Thoracic aorta (tissue), 2 donors: ENCODE results near the gene SHH. TPM values are rescaled to one million over a fixed set of nuclear protein-coding genes. Genes with fewer than 3 reads are reported as not detected.

Source experiments
- ATAC-seq: fragments of 150-250 bp; one replicate; pipeline ENCODE4 v1.8.0; 2017; ENCODE audit warnings: low read depth; ENCODE audit not compliant: insufficient number of reproducible peaks, low FRiP score
- DNase-seq: peaks from one replicate; pipeline ENCODE4 v3.0.0-alpha.2; 2020; ENCODE audit warnings: low spot score
- H3K27ac ChIP-seq, 2 donors: fragments of 200-600 bp; sonication (generic); 1 replicate in 1 of 2; 2 replicates in 1 of 2; pipeline ENCODE4 v1.5.1; 2016; ENCODE audit warnings: mild to moderate bottlenecking in 2 of 2, moderate library complexity in 2 of 2
- H3K27me3 ChIP-seq: fragments of 200-600 bp; sonication (generic); replicated peaks from 2 replicates; pipeline ENCODE4 v1.6.0; 2016; ENCODE audit warnings: mild to moderate bottlenecking; ENCODE audit not compliant: insufficient read depth
- H3K36me3 ChIP-seq: fragments of 200-600 bp; sonication (generic); one replicate; pipeline ENCODE4 v1.5.1; 2016
- H3K4me1 ChIP-seq, 2 donors: fragments of 200-600 bp; sonication (generic); 1 replicate in 1 of 2; 2 replicates in 1 of 2; pipeline versions ENCODE4 v1.5.1 to v1.6.0; 2016; ENCODE audit warnings: low read depth in 2 of 2, mild to moderate bottlenecking in 1 of 2; ENCODE audit not compliant: control insufficient read depth in 1 of 2
- H3K4me3 ChIP-seq: fragments of 200-600 bp; sonication (generic); 2 replicates; pipeline ENCODE4 v1.5.1; 2016; ENCODE audit warnings: mild to moderate bottlenecking
- H3K9me3 ChIP-seq: fragments of 200-600 bp; sonication (generic); 2 replicates; pipeline ENCODE4 v1.5.1; 2016
- CTCF ChIP-seq: fragments of 200-600 bp; sonication (generic); IDR thresholded peaks from one replicate; pipeline ENCODE4 v1.5.1; 2019; ENCODE audit warnings: antibody characterized with exemption
- total RNA-seq, 2 donors: library from RNA; depleted of rRNA; stranded (reverse); fragments of >200 nt; gene quantifications; one replicate each; pipeline versions ENCODE4 v1.1.0 to v1.2.3, GENCODE V29; 2016

Gene SHH
- total RNA-seq, 2 donors from 2014 or later, result 0.28 TPM; not detected in 1

- TF ChIP-seq CTCF, result no peak
- Histone ChIP-seq H3K27ac (no peak overlapping the region), H3K4me1 (peaks cover 7 to 8% of the 10 kb centered on the region in 2 donors), H3K36me3 (peaks cover 9% of the 10 kb centered on the region), H3K27me3 (no peaks in the 10 kb centered on the region), H3K9me3 (no peaks in the 10 kb centered on the region), H3K4me3 (no peak overlapping the region)
- ATAC-seq (no peak), DNase-seq (no peak)
Observed at GRCh38 chr7:155785536-155785935, 26.7 kb downstream of the SHH start.

- peaks cover 14% of the 10 kb centered on the region for H3K36me3 ChIP-seq
- no peak overlapping the region for H3K4me3 ChIP-seq
- H3K4me1 ChIP-seq, result peaks cover 7% of the 10 kb centered on the region in 2 donors
- no peaks in the 10 kb centered on the region for H3K27me3 ChIP-seq
- no peak for DNase-seq
- no peak for TF ChIP-seq CTCF
- no peaks in the 10 kb centered on the region for H3K9me3 ChIP-seq
- no peak overlapping the region for H3K27ac ChIP-seq
- ATAC-seq, result no peak
Observed at GRCh38 chr7:155782466-155782865, 29.8 kb downstream of the SHH start.

GRCh38 chr7:155781433-155781832, 30.8 kb downstream of the SHH start:
- peaks cover 21% of the 10 kb centered on the region for H3K36me3 ChIP-seq
- TF ChIP-seq CTCF, result no peak
- no peak overlapping the region for H3K4me3 ChIP-seq
- ATAC-seq, result no peak
- no peaks in the 10 kb centered on the region for H3K27me3 ChIP-seq
- H3K27ac ChIP-seq, result no peak overlapping the region
- no peak for DNase-seq
- no peaks in the 10 kb centered on the region for H3K4me1 ChIP-seq
- no peaks in the 10 kb centered on the region for H3K9me3 ChIP-seq

GRCh38 chr7:155780884-155781283, 31.4 kb downstream of the SHH start:
- no peaks in the 10 kb centered on the region for H3K4me1 ChIP-seq
- H3K36me3 ChIP-seq, result peaks cover 26% of the 10 kb centered on the region
- no peak overlapping the region for H3K4me3 ChIP-seq
- H3K27me3 ChIP-seq, result no peaks in the 10 kb centered on the region
- H3K9me3 ChIP-seq, result no peaks in the 10 kb centered on the region
- DNase-seq (no peak), ATAC-seq (no peak)
- no peak for TF ChIP-seq CTCF
- H3K27ac ChIP-seq, result no peak overlapping the region

GRCh38 chr7:155778349-155778748, 33.9 kb downstream of the SHH start:
- DNase-seq (no peak), ATAC-seq (no peak)
- no peaks in the 10 kb centered on the region for H3K4me1 ChIP-seq
- no peaks in the 10 kb centered on the region for H3K9me3 ChIP-seq
- no peak for TF ChIP-seq CTCF
- no peak overlapping the region for H3K27ac ChIP-seq
- no peaks in the 10 kb centered on the region for H3K27me3 ChIP-seq
- H3K36me3 ChIP-seq, result peaks cover 27% of the 10 kb centered on the region
- H3K4me3 ChIP-seq, result no peak overlapping the region
